ENCODE data around the gene RMND5B. TPM values are rescaled to one million over a fixed set of nuclear protein-coding genes. Genes with fewer than 3 reads are reported as not detected.

Gene RMND5B
- total RNA-seq, 1 donor from 2014 or later: 28.0 TPM

DNA sequence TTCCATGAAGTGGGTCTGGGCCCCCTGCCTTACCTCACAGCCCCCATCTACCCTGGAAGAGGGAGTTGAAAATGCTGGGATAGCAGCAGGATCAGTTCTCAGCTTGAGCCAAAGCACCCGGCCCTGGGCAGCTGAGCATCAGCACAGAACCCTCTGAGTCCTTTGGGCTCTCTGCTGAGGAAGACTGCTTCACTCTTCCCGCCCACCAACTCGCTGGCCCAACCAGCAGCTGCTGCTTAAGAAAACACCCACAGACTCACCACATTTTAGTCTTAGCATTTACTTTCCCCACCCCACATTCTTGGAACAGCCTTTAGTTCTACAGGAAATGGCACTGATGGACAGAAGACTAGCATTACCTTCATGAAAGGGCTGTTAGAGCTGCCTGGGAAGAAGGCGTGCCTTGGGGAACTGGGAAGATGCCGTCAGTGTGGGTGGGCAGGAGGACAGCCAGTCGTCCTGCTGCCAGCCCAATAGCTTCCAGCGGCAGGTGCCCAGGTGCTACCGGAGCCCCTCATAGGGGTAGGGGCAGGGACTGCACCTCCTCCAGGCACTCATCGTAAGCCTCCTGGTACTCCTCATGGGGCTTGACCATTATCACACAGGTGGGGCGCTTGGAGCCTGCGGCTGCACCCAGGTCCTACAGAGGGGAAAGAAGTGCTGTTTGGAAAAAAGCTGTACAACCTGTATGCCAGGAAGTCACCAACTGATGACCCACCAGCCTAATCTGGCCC lies 18.6 kb downstream of the RMND5B start:
- intact Hi-C loops (cut with micrococcal nuclease): no loop called here

GRCh38 chr5:178150977-178151734 lies 20.3 kb downstream of the RMND5B start:
- no peak overlapping the region for H3K27ac Mint-ChIP-seq
- H3K9me3 Mint-ChIP-seq: no peaks in the 10 kb centered on the region
- intact Hi-C loops (cut with micrococcal nuclease): loop anchor here (5.0 kb wide), 4 partner anchors 559 to 1504 kb away; partner anchors contain the start of genes MXD3, TMED9, TSPAN17 and ZNF879
- H3K27me3 Mint-ChIP-seq (ENCODE audit: insufficient read depth): no peaks in the 10 kb centered on the region
- H3K4me1 Mint-ChIP-seq (ENCODE audit: low read depth): peaks cover 76% of the 10 kb centered on the region
- peaks cover 50% of the 10 kb centered on the region for H3K36me3 Mint-ChIP-seq (ENCODE audit: low read depth)
- no peak for DNase-seq (ENCODE audit: low spot score)
- H3K4me3 Mint-ChIP-seq: peak overlapping the region; percentile 68

More for the DNA sequence above, 18.6 kb downstream of the RMND5B start:
- Mint-ChIP-seq H3K9me3 (no peaks in the 10 kb centered on the region), H3K4me3 (no peak overlapping the region), H3K27ac (peak overlapping the region; percentile 52), H3K27me3 (ENCODE audit: insufficient read depth) (no peaks in the 10 kb centered on the region), H3K4me1 (ENCODE audit: low read depth) (peaks cover 76% of the 10 kb centered on the region), H3K36me3 (ENCODE audit: low read depth) (peaks cover 56% of the 10 kb centered on the region)
- no peak for DNase-seq (ENCODE audit: low spot score)

DNA sequence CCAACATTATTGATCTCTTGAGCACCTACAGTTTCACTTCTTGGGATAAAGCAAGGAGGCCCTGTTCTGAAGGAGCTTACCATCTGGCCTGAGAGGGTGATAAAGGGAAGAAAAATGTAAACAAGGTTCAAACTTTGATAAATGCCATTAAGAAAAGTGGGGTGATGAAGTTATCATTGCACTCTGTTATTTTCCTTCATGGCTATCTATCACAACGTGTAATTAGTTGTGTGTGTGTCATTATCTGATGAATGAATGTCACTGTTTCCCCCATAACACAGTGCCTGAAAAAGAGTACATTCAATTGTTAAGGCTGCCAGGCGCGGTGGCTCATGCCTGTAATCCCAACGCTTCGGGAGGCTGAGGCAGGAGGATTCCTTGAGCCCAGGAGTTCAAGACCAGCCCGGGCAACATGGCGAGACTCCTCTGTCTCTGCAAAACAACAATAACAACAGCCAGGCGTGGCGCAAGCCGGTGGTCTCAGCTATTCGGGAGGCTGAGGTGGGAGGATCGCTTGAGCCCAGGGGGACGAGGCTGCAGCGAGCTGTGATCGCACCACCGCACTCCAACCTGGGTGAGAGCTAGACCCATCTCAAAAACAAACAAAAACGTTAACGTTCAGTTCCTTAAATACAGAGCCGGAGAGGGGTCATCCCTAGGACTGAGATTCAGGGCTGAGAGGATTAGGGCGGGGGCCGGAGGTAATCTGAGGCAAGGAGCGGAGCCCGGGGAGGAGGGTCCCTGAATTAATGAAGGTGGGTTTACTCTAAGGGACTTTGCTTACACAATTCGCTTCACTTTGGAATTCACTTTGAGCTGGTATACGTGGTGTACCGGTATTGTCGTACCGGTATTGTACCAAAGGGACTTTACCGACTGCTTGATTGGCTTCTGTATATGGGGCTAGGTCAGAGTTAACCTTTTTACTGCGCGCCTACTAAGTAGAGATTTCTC lies 22.0 kb downstream of the RMND5B start:
- intact Hi-C loops (cut with micrococcal nuclease): loop anchor here (1.0 to 5.0 kb wide), 7 partner anchors 12 to 1505 kb away; partner anchors contain the start of genes MXD3, N4BP3, RMND5B and TMED9
- Mint-ChIP-seq H3K27ac (peak overlapping the region; percentile 86), H3K4me3 (peak overlapping the region; percentile 97), H3K4me1 (ENCODE audit: low read depth) (peaks cover 64% of the 10 kb centered on the region), H3K36me3 (ENCODE audit: low read depth) (peaks cover 36% of the 10 kb centered on the region), H3K27me3 (ENCODE audit: insufficient read depth) (no peaks in the 10 kb centered on the region), H3K9me3 (no peaks in the 10 kb centered on the region)
- no peak for DNase-seq (ENCODE audit: low spot score)

DNA sequence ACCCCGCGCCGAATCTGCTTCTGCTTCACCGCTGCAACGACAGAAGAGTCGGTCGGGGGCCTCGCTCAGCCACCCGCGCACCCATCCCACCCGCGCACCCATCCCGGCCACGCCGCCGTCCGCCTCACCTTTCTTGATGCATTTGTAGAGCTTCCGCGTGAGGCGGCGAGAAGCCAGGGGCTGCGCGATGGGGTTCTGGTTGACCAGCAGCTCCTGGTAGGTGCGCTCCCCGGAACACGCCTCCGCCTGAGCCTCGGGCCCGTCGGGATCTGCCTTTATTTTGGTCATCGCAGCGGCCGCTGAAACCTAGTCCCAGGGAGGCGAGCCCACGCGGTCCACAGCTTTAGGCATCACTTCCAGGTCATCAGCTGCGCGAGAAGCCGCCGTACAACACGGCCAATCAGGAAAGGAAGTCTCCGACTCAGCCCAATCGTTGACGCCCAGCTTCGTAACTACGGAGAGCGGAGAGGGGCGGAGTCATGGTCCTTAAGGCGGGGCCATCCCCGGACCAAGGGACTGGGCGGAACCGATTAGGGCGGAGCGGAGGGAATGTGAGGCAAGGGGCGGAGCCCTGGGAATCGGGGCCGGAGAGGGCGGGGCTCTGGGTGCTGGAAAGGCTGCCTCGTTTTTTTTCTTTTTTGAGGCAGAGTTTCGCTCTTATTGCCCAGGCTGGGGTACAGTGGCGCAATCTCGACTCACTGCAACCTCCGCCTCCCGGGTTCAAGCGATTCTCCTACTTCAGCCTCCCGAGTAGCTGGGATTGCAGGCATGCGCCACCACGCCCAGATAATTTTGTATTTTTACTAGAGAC lies 22.9 kb downstream of the RMND5B start, which contains the start of gene NHP2:
Gene NHP2 (minus strand): TSS at position 356 of the 811 bp plus-strand sequence. CDS start 68 bp downstream, at position 288.
- Mint-ChIP-seq H3K36me3 (ENCODE audit: low read depth) (peaks cover 28% of the 10 kb centered on the region), H3K27me3 (ENCODE audit: insufficient read depth) (no peaks in the 10 kb centered on the region), H3K4me1 (ENCODE audit: low read depth) (peaks cover 54% of the 10 kb centered on the region), H3K9me3 (no peaks in the 10 kb centered on the region), H3K4me3 (peak within 1 kb of the TSS; percentile 97), H3K27ac (peak within 1 kb of the TSS; percentile 86)
- intact Hi-C loops (cut with micrococcal nuclease): loop anchor here (1.0 to 5.0 kb wide), 8 partner anchors 11 to 1506 kb away; partner anchors contain the start of genes HNRNPAB, MXD3, N4BP3 and RMND5B
- peak; percentile 98 for DNase-seq (ENCODE audit: low spot score)

DNA sequence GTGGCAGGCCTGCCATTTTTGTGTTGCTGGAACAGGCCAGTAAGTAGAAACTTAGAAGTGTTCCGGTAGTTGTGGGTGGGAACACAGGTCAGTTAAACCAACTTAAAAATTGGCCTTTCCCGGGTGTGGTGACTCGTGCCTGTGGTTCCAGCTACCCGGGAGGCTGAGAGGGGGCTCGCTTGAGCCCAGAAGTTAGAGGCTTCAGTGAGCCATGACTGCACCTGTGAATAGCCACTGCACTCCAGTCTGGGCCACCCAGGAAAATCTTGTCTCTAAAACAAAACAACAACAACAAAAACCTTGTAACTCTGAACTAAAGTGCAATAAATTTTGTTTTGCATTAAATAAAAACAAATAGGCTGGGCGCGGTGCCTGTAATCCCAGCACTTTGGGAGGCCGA lies 24.3 kb downstream of the RMND5B start:
- Mint-ChIP-seq H3K4me3 (no peak overlapping the region), H3K9me3 (no peaks in the 10 kb centered on the region), H3K36me3 (ENCODE audit: low read depth) (peaks cover 24% of the 10 kb centered on the region), H3K4me1 (ENCODE audit: low read depth) (peaks cover 41% of the 10 kb centered on the region), H3K27ac (no peak overlapping the region), H3K27me3 (ENCODE audit: insufficient read depth) (peaks cover 5% of the 10 kb centered on the region)
- no peak for DNase-seq (ENCODE audit: low spot score)
- intact Hi-C loops (cut with micrococcal nuclease): no loop called here

GRCh38 chr5:178160176-178160575 lies 29.4 kb downstream of the RMND5B start:
- Mint-ChIP-seq H3K27ac (no peak overlapping the region), H3K9me3 (no peaks in the 10 kb centered on the region), H3K27me3 (ENCODE audit: insufficient read depth) (peaks cover 19% of the 10 kb centered on the region), H3K4me1 (ENCODE audit: low read depth) (no peaks in the 10 kb centered on the region), H3K36me3 (ENCODE audit: low read depth) (no peaks in the 10 kb centered on the region), H3K4me3 (no peak overlapping the region)
- intact Hi-C loops (cut with micrococcal nuclease): no loop called here
- DNase-seq (ENCODE audit: low spot score): no peak

- H3K4me3 Mint-ChIP-seq: no peak overlapping the region
- no peak for DNase-seq (ENCODE audit: low spot score)
- H3K4me1 Mint-ChIP-seq (ENCODE audit: low read depth): no peaks in the 10 kb centered on the region
- peaks cover 19% of the 10 kb centered on the region for H3K27me3 Mint-ChIP-seq (ENCODE audit: insufficient read depth)
- intact Hi-C loops (cut with micrococcal nuclease): no loop called here
- H3K36me3 Mint-ChIP-seq (ENCODE audit: low read depth): no peaks in the 10 kb centered on the region
- H3K9me3 Mint-ChIP-seq: no peaks in the 10 kb centered on the region
- no peak overlapping the region for H3K27ac Mint-ChIP-seq
Measured at GRCh38 chr5:178162481-178162880, 31.7 kb downstream of the RMND5B start.

DNA sequence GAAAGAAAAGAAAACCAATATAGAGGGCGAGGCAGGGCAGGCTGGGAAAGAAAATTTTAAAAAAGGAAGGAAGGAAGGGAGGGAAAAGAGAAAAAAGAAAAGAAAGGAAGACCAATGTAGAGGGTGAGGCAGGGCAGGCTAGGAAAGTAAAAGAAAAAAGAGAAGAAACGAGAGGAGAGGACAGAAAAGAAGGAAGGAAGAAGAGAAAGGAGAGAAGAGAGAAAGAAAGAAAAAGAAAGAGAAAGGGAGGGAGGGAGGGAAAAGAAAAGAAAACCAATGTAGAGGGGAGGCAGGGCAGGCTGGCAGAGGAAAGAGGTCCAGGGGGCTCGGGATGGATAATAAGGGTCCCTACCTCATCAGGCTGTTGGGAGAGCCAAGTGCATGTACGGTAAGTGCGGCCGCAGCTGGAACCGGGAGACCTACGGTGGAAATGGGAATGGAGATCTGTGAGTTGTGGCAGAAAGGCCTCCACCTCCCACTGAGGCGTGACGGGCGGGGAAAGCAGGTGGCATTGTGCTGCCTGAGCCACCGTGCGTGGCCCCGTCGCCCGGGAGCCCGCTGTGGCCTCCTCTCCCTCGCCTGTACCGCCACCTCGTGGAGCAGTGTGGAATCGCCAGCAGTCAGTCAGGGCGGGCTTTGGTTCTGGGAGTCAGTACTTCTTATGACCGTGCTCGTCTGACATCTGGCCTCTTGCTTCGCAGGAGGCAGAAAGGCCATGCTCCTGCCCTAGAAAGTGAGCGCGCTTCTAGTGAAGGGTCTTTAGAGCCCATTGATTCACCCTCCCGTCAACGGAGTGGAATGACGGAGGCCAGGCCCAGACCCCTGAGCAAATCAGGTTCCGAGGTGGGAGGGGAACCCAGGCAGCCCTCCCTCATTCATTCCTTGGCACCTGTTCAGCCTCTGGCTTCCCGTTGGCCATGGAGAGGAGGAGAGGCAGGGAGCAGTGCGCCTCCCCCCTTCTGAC lies 33.2 kb downstream of the RMND5B start:
- H3K9me3 Mint-ChIP-seq: no peaks in the 10 kb centered on the region
- intact Hi-C loops (cut with micrococcal nuclease): loop anchor here (1.0 kb wide), 4 partner anchors 11 to 88 kb away; partner anchors contain the start of gene NHP2
- no peaks in the 10 kb centered on the region for H3K4me1 Mint-ChIP-seq (ENCODE audit: low read depth)
- H3K4me3 Mint-ChIP-seq: no peak overlapping the region
- H3K36me3 Mint-ChIP-seq (ENCODE audit: low read depth): no peaks in the 10 kb centered on the region
- peaks cover 19% of the 10 kb centered on the region for H3K27me3 Mint-ChIP-seq (ENCODE audit: insufficient read depth)
- peak; percentile 84 for DNase-seq (ENCODE audit: low spot score)
- H3K27ac Mint-ChIP-seq: no peak overlapping the region

DNA sequence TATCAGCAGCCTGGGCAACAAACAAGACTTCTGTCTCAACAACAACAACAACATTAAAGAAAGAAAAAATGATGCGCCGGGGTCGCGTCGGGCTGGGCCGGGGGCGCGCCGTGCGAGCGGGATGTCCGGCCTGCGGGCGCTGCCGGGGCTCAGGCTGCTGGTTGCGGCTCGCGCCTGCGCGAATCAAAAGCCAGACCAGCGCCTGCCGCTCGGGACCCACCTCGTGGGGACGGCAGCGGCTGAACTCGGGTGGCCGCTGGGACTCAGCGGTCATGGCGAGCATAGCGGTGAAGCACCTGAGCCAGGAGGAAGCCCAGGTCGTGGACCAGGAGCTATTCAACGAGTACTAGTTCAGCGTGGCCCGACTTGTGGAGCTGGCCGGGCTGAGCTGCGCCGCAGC lies 34.8 kb downstream of the RMND5B start:
- Mint-ChIP-seq H3K4me3 (no peak overlapping the region), H3K27me3 (ENCODE audit: insufficient read depth) (peaks cover 18% of the 10 kb centered on the region), H3K4me1 (ENCODE audit: low read depth) (no peaks in the 10 kb centered on the region), H3K9me3 (no peaks in the 10 kb centered on the region), H3K27ac (no peak overlapping the region), H3K36me3 (ENCODE audit: low read depth) (no peaks in the 10 kb centered on the region)
- no peak for DNase-seq (ENCODE audit: low spot score)
- intact Hi-C loops (cut with micrococcal nuclease): no loop called here

DNA sequence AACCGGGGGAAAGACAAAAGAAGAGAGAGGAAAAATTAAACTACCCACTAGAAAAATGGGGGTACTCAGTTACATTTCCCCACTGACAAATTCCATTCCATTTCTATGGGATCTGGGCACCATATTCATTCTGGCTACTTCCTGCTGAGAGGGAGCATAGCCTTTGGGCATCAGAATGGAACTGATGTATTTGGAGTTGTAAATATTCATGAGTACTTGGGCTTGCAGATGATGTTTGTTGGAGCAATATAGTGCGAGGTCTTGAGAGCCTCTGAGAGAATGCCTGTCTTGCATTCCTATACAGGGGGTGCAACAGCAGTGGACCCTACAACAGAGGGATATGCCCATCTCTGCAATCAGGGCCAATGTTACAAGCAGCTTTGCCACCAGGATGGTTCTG lies 39.6 kb downstream of the RMND5B start:
- H3K27me3 Mint-ChIP-seq (ENCODE audit: insufficient read depth): peaks cover 3% of the 10 kb centered on the region
- no peak overlapping the region for H3K27ac Mint-ChIP-seq
- no peak for DNase-seq (ENCODE audit: low spot score)
- no peaks in the 10 kb centered on the region for H3K36me3 Mint-ChIP-seq (ENCODE audit: low read depth)
- intact Hi-C loops (cut with micrococcal nuclease): no loop called here
- no peaks in the 10 kb centered on the region for H3K4me1 Mint-ChIP-seq (ENCODE audit: low read depth)
- H3K4me3 Mint-ChIP-seq: no peak overlapping the region
- no peaks in the 10 kb centered on the region for H3K9me3 Mint-ChIP-seq

DNA sequence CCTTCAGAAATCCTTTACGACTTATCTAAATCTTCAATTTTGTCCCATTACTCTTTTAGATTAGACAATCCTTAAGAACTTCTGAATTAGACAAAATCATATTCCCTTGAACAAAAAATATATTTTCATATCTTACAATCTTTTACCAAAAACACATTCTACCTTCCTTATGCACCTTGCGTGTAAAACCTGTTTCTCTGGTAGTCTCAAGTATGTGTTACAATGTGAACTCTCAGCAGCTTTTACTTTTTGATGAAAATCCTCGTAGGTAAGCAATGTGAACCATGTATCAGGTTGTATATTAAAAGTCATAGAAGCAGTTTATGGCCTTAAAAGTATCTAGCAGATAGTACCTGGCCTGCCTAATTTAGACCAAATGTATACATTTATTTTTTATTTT lies 43.6 kb downstream of the RMND5B start:
- Mint-ChIP-seq H3K4me3 (no peak overlapping the region), H3K4me1 (ENCODE audit: low read depth) (no peaks in the 10 kb centered on the region), H3K9me3 (no peaks in the 10 kb centered on the region), H3K36me3 (ENCODE audit: low read depth) (no peaks in the 10 kb centered on the region), H3K27me3 (ENCODE audit: insufficient read depth) (no peaks in the 10 kb centered on the region), H3K27ac (no peak overlapping the region)
- DNase-seq (ENCODE audit: low spot score): no peak
- intact Hi-C loops (cut with micrococcal nuclease): no loop called here
